Measurements from ENCODE around the gene VAPA. TPM values are rescaled to one million over a fixed set of nuclear protein-coding genes. Genes with fewer than 3 reads are reported as not detected.
A peak's percentile ranks its signal among the peaks of the same experiment; 100 is the strongest.

Gene VAPA
- total and polyA plus RNA-seq, 9 of the 15 experiments (the other 6 are each of a cell fraction or from before 2014, with no cell fraction given): 219 to 902 (median 526) TPM

- TF ChIP-seq ZNF398 (CRISPR knock-in tag; IDR thresholded peaks at IDR 0.05): no peak
- TF ChIP-seq ARID4B (CRISPR knock-in tag; IDR thresholded peaks at IDR 0.05): no peak
- TF ChIP-seq CHCHD3 (CRISPR knock-in tag; IDR thresholded peaks at IDR 0.05): no peak
- no peak for TF ChIP-seq ZNF766 (CRISPR knock-in tag; conservative IDR thresholded peaks at IDR 0.05)
- TF ChIP-seq FIP1L1 (IDR thresholded peaks at IDR 0.05; ENCODE audit: low read depth, low read length, poor library complexity, severe bottlenecking): no peak
- 0 out of 2 replicates have a peak, but pooled peaks have one; percentile 34 for TF ChIP-seq MAFK (IDR thresholded peaks at IDR 0.05; ENCODE audit: low read length)
- 0 out of 2 replicates have a peak, but pooled peaks have one; percentile 13 for TF ChIP-seq ESRRA (IDR thresholded peaks at IDR 0.05; ENCODE audit: borderline replicate concordance, low read depth)
- TF ChIP-seq BCL6 (CRISPR knock-in tag; IDR thresholded peaks at IDR 0.05): no peak
- no peak for TF ChIP-seq FOXA1 (IDR thresholded peaks at IDR 0.05; ENCODE audit: borderline replicate concordance)
- TF ChIP-seq TAF7 (tag; IDR thresholded peaks at IDR 0.05): no peak
- TF ChIP-seq ZNF830 (CRISPR knock-in tag; IDR thresholded peaks at IDR 0.05): no peak
- no peak for TF ChIP-seq ZNF23 (CRISPR knock-in tag; IDR thresholded peaks at IDR 0.05)
- TF ChIP-seq PURB (CRISPR knock-in tag; IDR thresholded peaks at IDR 0.05; ENCODE audit: low read depth): no peak
- no peak for TF ChIP-seq ZBTB1 (CRISPR knock-in tag; IDR thresholded peaks at IDR 0.05; ENCODE audit: borderline replicate concordance, low read depth)
- TF ChIP-seq ZNF584 (CRISPR knock-in tag; IDR thresholded peaks at IDR 0.05; ENCODE audit: low read depth): no peak
These were observed 8.9 kb downstream of the VAPA start (continued) for GRCh38 chr18:9922592-9923311.
